Measurements from ENCODE around the gene HPN.
"Not testable (repeated sequence)": the region's sequence is repeated elsewhere in the genome, so short reads cannot be mapped to it uniquely, and the experiment has no call there.

The HPN gene

GRCh38 chr19:35100588-35101533, 59.3 kb downstream of the HPN start:
- in situ Hi-C loops (cut with HindIII; ENCODE audit: low sequenced_read_pairs), result no loop called here

GRCh38 chr19:35101949-35102348, 60.4 kb downstream of the HPN start:
- in situ Hi-C loops (cut with HindIII; ENCODE audit: low sequenced_read_pairs), result not testable (repeated sequence)

GRCh38 chr19:35103614-35104013, 62.1 kb downstream of the HPN start:
- in situ Hi-C loops (cut with HindIII; ENCODE audit: low sequenced_read_pairs), result not testable (repeated sequence)

- in situ Hi-C loops (cut with HindIII; ENCODE audit: low sequenced_read_pairs), result no loop called here
Observed at GRCh38 chr19:35104361-35104760, 62.8 kb downstream of the HPN start.

- in situ Hi-C loops (cut with HindIII; ENCODE audit: low sequenced_read_pairs), result no loop called here
Observed at GRCh38 chr19:35105047-35105410, 63.5 kb downstream of the HPN start.

GRCh38 chr19:35105411-35106290, 64.1 kb downstream of the HPN start:
- in situ Hi-C loops (cut with HindIII; ENCODE audit: low sequenced_read_pairs), result no loop called here

- in situ Hi-C loops (cut with HindIII; ENCODE audit: low sequenced_read_pairs), result no loop called here
Observed at GRCh38 chr19:35106291-35106583, 64.7 kb downstream of the HPN start.

GRCh38 chr19:35106898-35107541, 65.5 kb downstream of the HPN start:
- in situ Hi-C loops (cut with HindIII; ENCODE audit: low sequenced_read_pairs), result no loop called here

GRCh38 chr19:35107545-35107944, 66.0 kb downstream of the HPN start:
- in situ Hi-C loops (cut with HindIII; ENCODE audit: low sequenced_read_pairs), result no loop called here

GRCh38 chr19:35108730-35109129, 67.2 kb downstream of the HPN start:
- in situ Hi-C loops (cut with HindIII; ENCODE audit: low sequenced_read_pairs), result no loop called here

GRCh38 chr19:35109395-35110112, 68.0 kb downstream of the HPN start:
- in situ Hi-C loops (cut with HindIII; ENCODE audit: low sequenced_read_pairs), result no loop called here

- in situ Hi-C loops (cut with HindIII; ENCODE audit: low sequenced_read_pairs), result no loop called here
Observed at GRCh38 chr19:35110974-35111373, 69.5 kb downstream of the HPN start.

GRCh38 chr19:35112995-35113688, 71.6 kb downstream of the HPN start:
- in situ Hi-C loops (cut with HindIII; ENCODE audit: low sequenced_read_pairs), result no loop called here

- in situ Hi-C loops (cut with HindIII; ENCODE audit: low sequenced_read_pairs), result no loop called here
Observed at GRCh38 chr19:35114353-35115176, 73.0 kb downstream of the HPN start.

GRCh38 chr19:35115177-35115951, 73.8 kb downstream of the HPN start, which contains the start of gene FXYD3:
FXYD3 (plus strand) TSS chr19:35115823; CDS start chr19:35119377, 3,554 bp downstream.
- in situ Hi-C loops (cut with HindIII; ENCODE audit: low sequenced_read_pairs), result no loop called here
